ENCODE measurements around the gene ATXN10.

GRCh38 chr22:45867906-45868555 lies 196.4 kb downstream of the ATXN10 start:
- TF ChIP-seq EZH2 (IDR thresholded peaks at IDR 0.05; ENCODE audit: low read depth, unreplicated experiment) (no peak), ETS1 (IDR thresholded peaks at IDR 0.05) (no peak), CTCF (conservative IDR thresholded peaks at IDR 0.05; ENCODE audit: low read depth in 2 of 2) (no peak), REST (IDR thresholded peaks at IDR 0.05; ENCODE audit: unreplicated experiment) (no peak), ZNF331 (CRISPR knock-in tag; IDR thresholded peaks at IDR 0.05; ENCODE audit: low read depth) (no peak), POLR2AphosphoS5 (IDR thresholded peaks at IDR 0.05; ENCODE audit: low read depth) (no peak), EZH2phosphoT487 (IDR thresholded peaks at IDR 0.05; ENCODE audit: unreplicated experiment) (no peak), ZNF114 (CRISPR knock-in tag; IDR thresholded peaks at IDR 0.05) (no peak)

All from GM23338 (cell line).